Measurements from ENCODE around the gene C6orf89. TPM values are rescaled to one million over a fixed set of nuclear protein-coding genes. Genes with fewer than 3 reads are reported as not detected.

Gene C6orf89
- total RNA-seq, 4 donors from 2014 or later, result 58.2 to 89.6 (median 68.9) TPM

- Histone ChIP-seq H3K4me1 (peaks cover 53 to 66% of the 10 kb centered on the region in 2 donors), H3K9me3 (no peaks in the 10 kb centered on the region), H3K36me3 (peaks cover 80 to 96% of the 10 kb centered on the region in 2 donors), H3K27me3 (no peaks in the 10 kb centered on the region), H3K4me3 (replicated peaks in 1 of 3) (no peak overlapping the region), H3K27ac (peak overlapping the region; percentile 34 to 70 (median 67))
- 53 to 55% methylated on average over 1 of the region's 1 CpG for WGBS, 2 donors
- TF ChIP-seq, protein P1, sequence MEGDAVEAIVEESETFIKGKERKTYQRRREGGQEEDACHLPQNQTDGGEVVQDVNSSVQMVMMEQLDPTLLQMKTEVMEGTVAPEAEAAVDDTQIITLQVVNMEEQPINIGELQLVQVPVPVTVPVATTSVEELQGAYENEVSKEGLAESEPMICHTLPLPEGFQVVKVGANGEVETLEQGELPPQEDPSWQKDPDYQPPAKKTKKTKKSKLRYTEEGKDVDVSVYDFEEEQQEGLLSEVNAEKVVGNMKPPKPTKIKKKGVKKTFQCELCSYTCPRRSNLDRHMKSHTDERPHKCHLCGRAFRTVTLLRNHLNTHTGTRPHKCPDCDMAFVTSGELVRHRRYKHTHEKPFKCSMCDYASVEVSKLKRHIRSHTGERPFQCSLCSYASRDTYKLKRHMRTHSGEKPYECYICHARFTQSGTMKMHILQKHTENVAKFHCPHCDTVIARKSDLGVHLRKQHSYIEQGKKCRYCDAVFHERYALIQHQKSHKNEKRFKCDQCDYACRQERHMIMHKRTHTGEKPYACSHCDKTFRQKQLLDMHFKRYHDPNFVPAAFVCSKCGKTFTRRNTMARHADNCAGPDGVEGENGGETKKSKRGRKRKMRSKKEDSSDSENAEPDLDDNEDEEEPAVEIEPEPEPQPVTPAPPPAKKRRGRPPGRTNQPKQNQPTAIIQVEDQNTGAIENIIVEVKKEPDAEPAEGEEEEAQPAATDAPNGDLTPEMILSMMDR (IDR thresholded peaks at IDR 0.05), result no peak
- TF ChIP-seq POLR2A (IDR thresholded peaks at IDR 0.05), result no peak
- intact Hi-C loops (cut with DNase I), result no loop called here
- DNase-seq, result peak; percentile 82 to 83
Measured at GRCh38 chr6:36973190-36973589, 87.4 kb downstream of the C6orf89 start.

DNA sequence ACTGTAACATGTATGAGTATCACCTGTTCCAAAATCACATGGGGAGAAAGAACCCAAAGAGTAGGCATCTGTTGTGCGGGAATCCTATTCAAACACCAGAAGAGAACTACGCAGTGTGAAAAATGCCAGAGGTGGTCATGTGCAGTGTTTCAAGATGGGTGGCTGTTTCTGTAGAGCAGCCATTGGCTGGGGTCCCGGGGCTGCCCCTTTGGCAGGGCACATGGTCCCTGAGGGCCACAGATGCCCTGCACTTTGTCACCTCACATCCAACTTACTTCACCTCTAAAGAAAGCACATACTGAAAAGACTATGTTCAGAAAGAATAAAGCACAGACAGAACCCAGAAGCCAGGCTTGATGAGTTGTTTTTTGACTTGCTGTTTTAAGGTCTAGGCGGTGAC, 87.9 kb downstream of the C6orf89 start:
- Histone ChIP-seq H3K36me3 (peaks cover 79 to 93% of the 10 kb centered on the region in 2 donors), H3K4me1 (peaks cover 53 to 66% of the 10 kb centered on the region in 2 donors), H3K27me3 (no peaks in the 10 kb centered on the region), H3K9me3 (no peaks in the 10 kb centered on the region), H3K4me3 (replicated peaks in 1 of 3) (no peak overlapping the region), H3K27ac (peak overlapping the region; percentile 34 to 70 (median 67))
- intact Hi-C loops (cut with DNase I), result no loop called here
- TF ChIP-seq, protein P1 (IDR thresholded peaks at IDR 0.05), result no peak
- TF ChIP-seq POLR2A (IDR thresholded peaks at IDR 0.05), result no peak
- WGBS, 2 donors, result 55 to 62% methylated on average over 4 of the region's 4 CpGs
- peak; percentile 41 to 42 for DNase-seq

DNA sequence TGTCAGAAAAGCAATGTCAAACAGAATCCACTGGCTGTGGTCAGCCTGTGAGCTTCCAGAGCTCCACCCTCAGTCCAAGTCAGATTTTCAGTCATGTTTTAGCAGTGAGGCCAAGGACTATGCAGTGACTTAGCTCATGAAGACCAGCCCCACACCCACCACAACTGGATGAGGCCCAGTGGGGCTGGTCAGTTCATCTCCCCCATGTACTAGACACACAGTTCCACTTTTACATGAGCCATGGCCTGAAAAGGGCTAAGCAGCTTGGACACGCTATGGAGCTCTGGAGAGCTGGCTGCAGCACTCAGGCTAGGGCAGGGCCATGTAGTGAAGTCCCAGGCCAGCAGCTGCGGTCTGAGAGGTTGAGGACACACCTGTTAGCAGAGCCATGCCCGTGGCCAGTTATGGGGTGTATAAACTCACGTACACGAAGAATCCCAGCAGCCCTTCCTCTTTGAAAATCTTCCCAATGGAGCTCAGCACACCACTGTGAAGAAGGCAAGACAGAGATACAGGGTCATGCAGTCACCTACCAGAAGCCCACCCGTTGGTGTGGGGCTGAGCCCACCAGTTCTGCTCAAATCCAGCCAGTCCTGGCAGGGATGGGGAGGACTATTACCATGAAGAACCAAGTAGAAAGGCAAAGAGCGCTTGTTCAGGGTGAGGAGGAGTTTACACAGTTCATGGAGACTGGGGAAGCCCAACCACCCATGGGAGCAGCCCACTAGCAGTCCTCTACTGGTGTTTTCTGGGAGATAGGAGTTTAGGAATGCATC, 89.7 kb downstream of the C6orf89 start:
- no peaks in the 10 kb centered on the region for H3K27me3 ChIP-seq
- peaks cover 44 to 64% of the 10 kb centered on the region in 2 donors for H3K4me1 ChIP-seq
- intact Hi-C loops (cut with DNase I), result loop anchor here (5.0 kb wide), 1 partner anchor 37 kb away; no protein-coding TSS in a partner anchor
- 73 to 83% methylated on average over 6 to 7 of the region's 7 CpGs for WGBS, 2 donors
- no peak for TF ChIP-seq POLR2A (IDR thresholded peaks at IDR 0.05)
- TF ChIP-seq, protein P1 (IDR thresholded peaks at IDR 0.05), result no peak
- peak overlapping the region in 2 of 3 donors; percentile 27 to 39 for H3K27ac ChIP-seq
- H3K4me3 ChIP-seq (replicated peaks in 1 of 3), result no peak overlapping the region
- H3K36me3 ChIP-seq, result peaks cover 61 to 75% of the 10 kb centered on the region in 2 donors
- no peaks in the 10 kb centered on the region for H3K9me3 ChIP-seq
- DNase-seq, result no peak

DNA sequence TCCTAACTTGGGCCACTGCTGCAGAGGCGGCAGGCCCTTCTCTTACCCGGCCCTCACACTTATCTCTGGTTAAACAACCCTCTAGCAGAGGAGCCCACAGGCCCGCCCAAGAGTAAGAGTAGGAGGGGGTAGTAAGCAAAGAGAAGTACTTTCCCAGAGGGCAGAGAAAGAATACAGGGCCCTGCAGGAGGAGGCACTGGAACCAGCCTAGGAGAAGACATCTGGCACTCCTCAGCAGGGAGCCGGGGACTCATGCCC, 90.2 kb downstream of the C6orf89 start:
- Histone ChIP-seq H3K4me3 (replicated peaks in 1 of 3) (no peak overlapping the region), H3K9me3 (no peaks in the 10 kb centered on the region), H3K27ac (peak overlapping the region in 2 of 3 donors; percentile 27 to 39), H3K36me3 (peaks cover 56 to 70% of the 10 kb centered on the region in 2 donors), H3K4me1 (peaks cover 44 to 64% of the 10 kb centered on the region in 2 donors), H3K27me3 (no peaks in the 10 kb centered on the region)
- WGBS, 2 donors, result 71 to 89% methylated on average over 4 of the region's 4 CpGs
- no peak for TF ChIP-seq POLR2A (IDR thresholded peaks at IDR 0.05)
- TF ChIP-seq, protein P1 (IDR thresholded peaks at IDR 0.05), result no peak
- no peak for DNase-seq
- intact Hi-C loops (cut with DNase I), result loop anchor here (5.0 kb wide), 1 partner anchor 36 kb away; no protein-coding TSS in a partner anchor

DNA sequence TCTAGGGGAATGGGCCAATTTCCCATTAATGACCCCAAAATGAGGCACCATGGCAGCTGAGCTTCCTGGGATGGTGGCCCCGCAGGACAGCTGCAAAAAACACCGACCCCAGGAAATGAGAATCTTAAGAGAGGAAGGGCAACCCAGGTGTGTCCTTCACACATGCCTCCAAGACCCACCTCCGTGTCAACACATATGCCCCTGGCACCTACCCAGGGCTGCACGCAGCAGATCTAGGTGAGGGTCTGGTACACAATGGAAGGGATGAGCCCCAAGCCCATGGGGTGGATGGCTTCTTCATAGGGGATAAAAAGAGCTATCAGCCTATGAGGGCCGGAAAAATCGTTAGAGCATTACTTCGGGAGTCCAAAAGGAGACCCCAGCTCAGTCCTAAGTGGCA, 90.8 kb downstream of the C6orf89 start:
- intact Hi-C loops (cut with DNase I), result loop anchor here (5.0 kb wide), 1 partner anchor 36 kb away; no protein-coding TSS in a partner anchor
- TF ChIP-seq, protein P1 (IDR thresholded peaks at IDR 0.05), result no peak
- no peak for TF ChIP-seq POLR2A (IDR thresholded peaks at IDR 0.05)
- no peak overlapping the region for H3K4me3 ChIP-seq (replicated peaks in 1 of 3)
- H3K27ac ChIP-seq, result peak overlapping the region in 2 of 3 donors; percentile 27 to 39
- H3K36me3 ChIP-seq, result peaks cover 51 to 64% of the 10 kb centered on the region in 2 donors
- H3K9me3 ChIP-seq, result no peaks in the 10 kb centered on the region
- DNase-seq, result no peak
- peaks cover 44 to 64% of the 10 kb centered on the region in 2 donors for H3K4me1 ChIP-seq
- WGBS, 2 donors, result 89 to 96% methylated on average over 7 of the region's 7 CpGs
- H3K27me3 ChIP-seq, result no peaks in the 10 kb centered on the region

All from thyroid gland (tissue), 4 donors.